ENCODE results near the gene CSRNP2.

CSRNP2 gene

DNA sequence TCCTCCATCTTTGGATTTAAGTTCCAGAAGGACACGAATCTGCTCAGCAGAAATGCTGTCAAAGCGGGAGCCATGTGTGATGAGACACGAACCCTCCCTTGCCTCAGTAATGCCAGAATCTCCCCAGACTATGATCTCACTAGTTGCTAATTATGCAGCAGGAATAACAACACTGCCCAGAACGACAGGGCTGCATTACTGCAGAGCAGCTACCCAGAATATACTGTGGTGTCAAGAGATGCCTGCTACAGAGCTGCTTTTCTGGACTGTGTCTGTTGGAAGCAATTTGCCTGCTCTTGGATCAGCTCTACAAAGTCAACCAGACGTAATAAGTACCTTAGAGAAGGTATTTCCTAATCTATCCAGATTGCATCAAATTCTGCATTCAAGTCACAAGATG, 5.5 kb downstream of the CSRNP2 start:
- DNase-seq = no peak

DNA sequence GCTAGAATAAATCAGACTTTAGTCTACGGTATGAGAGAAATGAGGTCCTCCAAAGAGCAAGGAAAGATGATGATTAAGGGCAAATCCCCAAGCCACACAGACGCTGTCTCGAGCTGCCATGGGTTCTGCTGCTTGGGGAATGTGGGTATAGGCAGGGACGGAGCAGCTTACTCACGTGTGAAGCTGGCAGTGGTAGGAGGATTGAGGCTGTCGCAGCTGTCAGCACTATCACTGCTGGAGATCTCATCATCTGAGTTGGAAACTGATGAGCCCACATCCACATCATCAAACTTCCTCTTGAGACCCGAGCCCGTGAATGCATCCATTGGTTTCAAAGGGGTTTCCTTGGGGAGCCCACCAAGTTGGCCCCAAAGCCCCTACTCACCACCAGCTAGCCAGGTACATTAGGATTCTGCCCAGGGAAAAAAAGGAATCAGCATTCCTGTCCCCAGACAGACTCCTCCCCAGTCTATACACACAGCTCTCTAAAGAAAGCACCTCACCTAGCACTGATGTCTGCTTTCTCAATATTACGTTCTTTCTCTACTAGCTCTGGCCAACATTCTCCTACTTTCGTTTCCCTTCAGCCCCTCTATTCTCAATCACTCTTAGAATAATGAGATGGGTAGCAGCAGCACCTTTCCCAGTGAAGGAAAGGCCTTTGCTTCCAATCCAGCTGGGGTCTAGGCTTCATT, 7.0 kb downstream of the CSRNP2 start:
- no peak for DNase-seq

DNA sequence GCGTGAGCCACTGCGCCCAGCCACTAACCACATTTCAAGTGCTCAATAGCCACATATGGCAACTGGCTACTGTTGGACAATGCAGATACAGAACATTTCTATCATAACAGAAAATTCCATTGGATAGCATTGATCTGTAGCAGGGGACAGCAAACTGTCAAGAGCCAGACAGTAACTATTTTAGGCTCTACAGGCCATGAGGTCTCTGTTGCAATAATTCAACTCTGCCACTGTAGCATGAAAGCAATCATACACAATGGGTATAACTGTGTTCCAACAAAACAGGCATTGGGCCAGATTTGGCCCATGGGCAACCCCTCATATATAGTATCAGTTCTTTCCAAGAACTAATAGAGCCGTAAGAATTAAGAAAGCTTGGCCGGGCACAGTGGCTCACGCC, 8.0 kb downstream of the CSRNP2 start:
- no peak for DNase-seq

DNA sequence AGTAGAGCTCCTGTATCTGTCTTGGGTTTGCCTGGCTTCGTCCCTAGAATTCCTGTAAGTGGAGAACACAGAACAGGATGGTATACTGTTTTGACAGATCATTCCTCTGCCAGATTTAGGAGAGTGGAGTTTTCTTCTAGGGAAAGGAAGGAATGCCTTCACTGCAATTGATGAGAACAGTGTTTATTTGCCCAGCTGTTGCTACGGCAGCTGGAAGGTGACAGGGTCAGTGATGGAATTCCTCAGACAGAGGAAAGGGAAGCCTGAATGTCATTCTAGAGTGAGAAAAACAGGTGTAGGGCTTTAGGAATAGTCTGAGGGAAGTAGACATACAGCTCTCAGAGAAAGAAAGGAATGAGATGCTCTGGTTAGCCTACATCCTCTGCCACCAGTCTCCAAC, 11.7 kb downstream of the CSRNP2 start:
- DNase-seq = no peak

DNA sequence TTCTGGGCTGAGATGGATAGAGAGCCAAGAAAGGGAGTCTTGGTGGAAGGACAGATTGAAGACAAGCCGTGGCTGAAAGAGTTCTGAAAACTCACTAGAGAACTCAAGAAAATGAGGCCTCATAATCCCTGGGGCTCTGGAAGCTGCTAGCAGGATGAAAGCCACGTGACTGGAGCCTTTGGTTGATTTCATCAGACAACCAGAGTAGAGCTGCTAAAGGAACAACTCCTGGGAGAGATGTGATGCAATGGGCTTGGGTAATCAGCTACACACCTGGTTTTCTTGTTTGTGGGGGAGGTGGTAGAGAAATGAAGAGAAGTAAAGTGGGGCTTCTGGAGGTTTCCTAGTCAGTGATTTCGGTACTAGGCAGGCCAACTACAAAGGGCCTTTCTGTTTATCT, 13.4 kb downstream of the CSRNP2 start:
- DNase-seq = no peak

DNA sequence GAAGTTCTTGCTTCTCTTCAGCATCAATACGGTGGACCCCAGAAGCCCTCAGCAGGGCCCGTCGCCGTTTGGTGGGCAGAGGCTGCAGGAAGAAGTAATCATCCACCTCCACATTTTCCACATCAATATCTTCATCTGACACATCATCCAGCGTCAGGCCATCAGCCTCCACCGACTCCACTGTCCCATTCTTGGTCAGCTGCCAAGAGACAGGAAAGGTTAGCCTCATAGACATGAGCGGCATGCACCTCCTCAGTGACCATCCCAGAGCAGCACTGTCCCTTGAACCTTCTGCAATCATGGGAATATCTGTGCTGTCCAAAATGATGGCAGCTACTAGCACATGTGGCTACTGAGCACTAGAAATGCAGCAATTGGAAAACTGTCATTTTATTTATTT, 15.6 kb downstream of the CSRNP2 start:
- no peak for DNase-seq

DNA sequence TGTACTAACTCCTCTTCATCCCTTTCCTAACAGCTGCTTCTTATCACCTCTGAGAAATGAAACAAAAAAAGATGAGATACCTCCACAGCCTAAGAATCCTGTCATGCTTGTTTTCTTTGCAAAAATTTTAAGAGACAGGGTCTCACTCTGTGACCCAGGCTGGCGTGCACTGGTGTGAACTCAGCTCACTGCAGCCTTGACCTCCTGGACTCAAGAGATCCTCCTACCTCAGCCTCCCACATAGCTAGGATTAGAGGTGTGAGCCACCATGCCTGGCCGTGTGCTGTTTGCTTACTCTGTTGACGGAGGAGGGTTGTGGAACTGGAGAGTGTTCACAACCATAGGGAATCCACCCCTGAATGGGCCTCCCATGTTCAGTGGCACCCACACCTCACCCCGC, 16.2 kb downstream of the CSRNP2 start:
- no peak for DNase-seq

DNA sequence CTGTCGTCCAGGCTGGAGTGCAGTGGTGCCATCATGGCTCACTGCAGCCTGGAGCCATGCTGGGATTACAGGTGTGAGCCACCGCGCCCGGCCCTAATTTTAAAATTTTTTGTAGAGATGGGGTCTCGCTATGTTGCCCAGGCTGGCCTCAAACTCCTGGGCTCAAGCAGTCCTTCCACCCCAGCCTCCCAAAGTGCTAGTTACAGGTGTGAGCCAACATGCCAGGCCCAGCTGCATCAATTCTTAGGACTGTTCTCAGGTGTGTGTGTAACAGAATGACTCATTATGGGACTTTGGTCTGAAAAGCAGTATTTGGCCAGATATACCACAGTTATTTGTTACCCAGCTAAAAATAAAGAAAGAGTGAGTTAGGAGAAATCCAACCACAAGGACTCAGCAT, 17.9 kb downstream of the CSRNP2 start:
- no peak for DNase-seq

DNA sequence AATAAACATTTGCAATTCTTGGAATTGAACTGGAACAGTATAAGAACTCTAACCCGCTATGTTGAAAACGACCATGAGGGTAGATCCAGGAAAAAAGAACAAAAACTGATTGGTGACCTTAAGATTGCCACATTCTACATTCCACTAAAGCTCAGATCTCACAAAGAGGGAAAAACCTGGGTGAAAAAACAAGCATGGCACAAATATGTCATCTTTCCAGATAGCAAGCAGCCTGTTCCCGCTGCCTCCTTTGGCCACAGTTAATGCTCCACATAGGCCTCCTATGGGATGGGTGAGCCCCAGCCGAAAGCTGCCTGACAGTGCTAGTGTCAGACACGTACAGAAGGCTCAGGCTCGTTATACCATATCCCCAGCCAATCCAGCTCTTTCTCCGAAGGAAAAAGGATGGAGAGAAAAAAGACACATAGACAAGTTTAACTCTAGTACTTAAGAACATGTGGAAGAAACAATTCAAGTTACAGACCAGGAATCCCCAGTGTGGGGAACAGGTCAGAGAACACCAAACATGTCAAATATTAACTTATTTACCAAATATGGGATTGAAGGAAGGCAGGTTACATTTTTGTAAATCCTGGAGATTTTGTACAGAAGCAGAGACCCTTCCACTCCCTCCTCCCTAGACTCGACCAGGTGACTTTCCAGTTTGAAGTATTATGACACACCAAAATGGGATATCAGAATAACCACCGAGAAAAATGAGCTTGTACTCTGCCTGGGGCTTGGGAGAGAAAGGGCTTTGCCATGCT, 20.6 kb downstream of the CSRNP2 start:
- DNase-seq = no peak

DNA sequence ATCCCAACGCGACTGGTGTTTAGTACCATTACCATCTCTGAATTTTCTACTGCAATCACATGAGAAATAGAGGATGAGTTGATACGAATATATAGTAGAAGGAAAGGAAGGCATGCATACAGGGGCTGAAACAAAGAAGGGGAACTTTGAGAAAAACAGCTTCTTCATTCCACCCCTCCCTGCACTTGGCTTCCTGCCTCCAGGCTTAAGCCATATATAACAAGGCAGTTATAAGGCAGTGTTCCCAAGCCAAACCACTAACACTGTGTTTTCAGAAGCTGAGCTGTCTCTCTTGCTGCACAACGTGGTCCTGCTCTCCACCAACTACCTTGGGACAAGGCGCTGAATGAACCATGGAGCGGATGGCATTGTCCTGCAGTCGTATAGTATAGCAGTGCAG, 24.3 kb downstream of the CSRNP2 start:
- no peak for DNase-seq

DNA sequence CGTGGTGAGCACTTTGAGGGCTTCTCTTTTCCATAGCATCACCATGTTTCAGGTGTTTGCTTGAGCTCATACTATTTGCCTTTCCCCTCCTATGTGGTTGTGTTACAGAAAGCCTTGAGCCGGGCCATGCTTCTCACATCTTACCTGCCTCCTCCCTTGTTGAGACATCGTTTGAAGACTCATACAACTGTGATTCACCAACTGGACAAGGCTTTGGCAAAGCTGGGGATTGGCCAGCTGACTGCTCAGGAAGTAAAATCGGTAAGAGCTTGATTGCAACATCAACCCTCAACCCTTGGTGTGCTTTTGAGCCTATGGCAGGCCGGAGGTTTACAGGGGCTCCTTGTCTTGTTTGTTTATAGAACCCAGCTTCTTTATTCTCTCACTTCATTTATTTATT, 27.2 kb downstream of the CSRNP2 start:
- DNase-seq = no peak

DNA sequence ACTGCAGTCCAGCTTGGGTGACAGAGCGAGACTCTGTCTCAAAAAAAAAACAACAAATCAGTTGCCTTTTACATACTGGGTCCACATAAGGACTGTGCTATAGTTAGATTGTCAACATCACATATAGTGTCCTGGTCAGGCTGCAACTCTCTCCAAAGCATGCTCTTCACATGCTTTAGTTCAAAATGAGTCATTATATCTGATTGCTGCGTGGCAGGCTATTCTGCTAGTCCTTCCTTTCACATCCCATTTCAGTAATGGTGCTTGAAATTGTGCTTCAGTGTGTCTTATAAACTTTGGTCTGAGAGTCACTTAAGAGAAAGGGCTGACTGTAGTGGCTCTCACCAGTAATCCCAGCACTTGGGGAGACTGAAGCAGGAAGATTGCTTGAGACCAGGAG, 28.3 kb downstream of the CSRNP2 start:
- no peak for DNase-seq

DNA sequence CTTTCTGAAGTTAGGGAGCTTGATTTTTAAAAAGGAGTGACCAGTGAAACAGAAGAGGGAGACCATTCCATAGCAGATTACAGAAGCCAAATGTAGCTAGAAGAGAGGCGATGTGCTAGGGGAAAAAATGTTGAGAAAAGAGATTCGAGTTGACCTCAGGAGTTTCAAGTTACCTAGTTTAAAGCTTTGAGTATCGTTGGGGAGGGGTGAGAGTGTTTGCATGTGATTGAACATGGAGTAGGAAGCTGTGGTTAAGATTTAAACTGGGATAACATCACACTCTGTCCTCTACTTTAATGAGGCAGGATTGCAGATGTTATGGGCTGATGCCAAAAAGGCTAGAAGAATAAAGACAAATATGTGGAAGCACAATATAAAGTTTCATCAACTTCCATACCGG, 31.6 kb downstream of the CSRNP2 start:
- DNase-seq = no peak

DNA sequence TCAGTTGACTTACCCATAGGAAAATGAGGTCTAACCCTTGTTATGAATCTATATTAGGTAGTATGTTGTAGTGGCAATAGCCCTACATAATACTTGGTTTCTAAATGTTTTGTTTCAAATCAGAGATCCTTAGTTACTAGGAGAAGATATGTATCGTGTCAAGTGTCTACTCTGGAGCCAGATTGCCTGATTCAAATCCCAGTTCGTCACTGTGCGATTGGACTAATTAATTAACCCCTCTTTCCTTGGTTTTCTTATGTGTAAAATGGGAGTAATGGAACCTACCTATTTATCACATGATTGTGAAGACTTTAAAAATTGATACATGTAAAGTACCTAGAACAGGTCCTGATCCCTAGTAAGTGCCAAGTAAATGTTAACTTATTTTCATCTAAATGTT, 33.9 kb downstream of the CSRNP2 start:
- no peak for DNase-seq

DNA sequence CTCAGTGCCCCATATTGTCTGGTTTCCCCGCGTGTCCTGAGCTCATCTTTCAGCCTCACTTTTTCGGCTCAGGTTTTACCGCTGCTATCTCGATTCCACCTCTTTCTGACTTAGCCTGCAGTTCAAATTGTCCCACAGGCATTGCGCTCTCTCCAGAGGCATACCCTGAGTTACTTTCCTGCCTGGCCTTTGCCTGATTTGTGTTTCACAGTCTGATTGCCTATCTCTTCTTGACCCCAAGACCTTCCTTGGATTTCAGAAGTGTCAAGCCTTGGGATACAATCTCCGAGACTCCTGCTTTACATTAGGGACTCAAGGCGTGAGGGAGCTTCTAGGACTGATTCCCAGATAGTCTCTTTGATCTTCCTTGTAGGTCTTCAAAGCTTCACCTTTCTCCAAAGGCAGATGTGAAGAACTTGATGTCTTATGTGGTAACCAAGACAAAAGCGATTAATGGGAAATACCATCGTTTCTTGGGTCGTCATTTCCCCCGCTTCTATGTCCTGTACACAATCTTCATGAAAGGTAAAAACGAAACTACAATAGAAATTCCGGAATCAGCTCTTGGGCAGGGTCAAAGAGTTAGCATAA, 34.6 kb downstream of the CSRNP2 start:
- no peak for DNase-seq

DNA sequence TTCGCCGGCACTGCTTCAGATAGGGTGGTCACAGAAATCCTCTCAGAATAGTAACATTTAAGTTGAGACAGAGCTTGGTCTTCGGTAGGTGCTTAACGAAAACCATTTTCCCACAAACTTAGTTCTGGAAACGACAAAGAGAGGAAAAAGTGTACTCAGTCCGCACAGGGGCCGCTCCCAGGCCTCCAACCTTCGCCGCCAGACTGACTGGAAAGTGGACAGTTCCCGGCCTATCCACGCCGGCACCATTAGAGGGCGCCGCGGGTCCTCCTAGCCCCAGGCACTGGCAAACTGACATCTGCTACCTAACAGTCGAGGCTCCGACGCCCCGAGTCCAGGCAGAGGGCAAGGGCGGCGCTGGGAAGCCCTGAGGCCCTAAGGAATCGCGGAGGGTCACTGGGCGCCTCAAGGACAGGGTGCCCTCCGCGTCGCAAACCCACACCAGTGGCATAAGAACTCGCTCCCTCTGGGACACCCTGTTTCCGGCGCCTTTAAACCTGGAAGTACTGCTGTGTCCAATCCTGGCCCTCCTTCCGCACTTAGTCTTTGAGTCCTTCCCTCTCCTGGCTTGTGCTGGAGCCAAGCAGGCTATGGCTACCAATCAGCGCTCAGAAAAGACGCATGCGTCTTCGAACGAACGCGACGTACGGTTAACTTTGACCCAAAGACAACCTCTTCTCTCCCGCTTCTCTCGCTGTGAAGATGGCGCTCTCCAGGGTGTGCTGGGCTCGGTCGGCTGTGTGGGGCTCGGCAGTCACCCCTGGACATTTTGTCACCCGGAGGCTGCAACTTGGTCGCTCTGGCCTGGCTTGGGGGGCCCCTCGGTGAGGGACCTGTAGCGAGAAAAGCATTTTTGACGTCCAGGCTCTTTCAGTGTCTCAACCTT, 35.5 kb downstream of the CSRNP2 start, which contains the start of gene LETMD1:
Gene LETMD1 (plus strand): TSS at position 673 of the 886 bp plus-strand sequence. CDS start 30 bp downstream, at position 703.
- peak; percentile 92 for DNase-seq

DNA sequence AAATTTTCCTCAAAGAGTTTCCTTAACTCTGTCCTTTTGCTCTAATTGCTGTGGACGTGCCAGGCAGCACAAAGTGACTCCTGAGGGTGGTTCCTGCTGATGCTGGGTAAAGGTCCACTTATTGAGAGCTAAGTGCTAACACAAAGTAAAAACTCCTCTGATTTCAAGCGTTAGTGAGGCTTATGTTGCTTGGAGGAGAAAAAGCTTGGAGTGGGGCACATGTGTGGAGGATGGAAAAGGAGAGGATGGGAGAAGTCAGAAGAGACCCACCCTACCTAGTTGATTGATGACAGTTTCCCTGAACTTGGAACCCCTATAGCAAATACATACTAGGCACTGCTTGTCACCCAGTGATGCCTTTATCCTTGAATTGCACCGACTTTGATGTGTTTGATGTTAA, 47.1 kb downstream of the CSRNP2 start:
- DNase-seq = no peak

DNA sequence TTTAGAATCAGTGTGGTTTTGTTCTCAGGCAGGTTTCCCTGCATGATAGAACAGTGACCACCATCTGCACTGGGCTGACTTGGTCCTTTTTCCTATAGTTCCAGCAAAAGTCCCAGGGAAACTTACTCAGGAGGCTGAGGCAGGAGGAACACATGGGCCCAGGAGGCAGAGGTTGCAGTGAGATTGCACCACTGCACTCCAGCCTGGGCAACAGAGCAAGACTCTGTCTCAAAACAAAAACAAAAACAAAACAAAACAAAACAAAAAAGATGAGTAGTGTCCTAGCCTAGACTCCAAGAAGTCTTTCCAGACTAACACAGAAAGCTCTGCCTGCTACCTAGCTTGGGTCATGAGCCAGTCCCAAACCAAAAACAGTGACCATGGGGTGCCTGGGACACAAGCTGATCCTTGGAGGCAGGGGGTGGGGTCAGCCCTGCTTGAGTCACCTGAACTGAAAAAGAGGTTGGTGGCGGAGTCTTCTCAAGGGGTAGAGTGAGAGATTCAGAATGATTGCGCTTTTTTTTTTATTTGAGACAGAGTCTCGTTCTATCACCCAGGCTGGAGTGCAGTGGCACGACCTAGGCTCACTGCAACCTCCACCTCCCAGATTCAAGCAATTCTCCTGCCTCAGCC, 49.8 kb downstream of the CSRNP2 start:
- DNase-seq = no peak

DNA sequence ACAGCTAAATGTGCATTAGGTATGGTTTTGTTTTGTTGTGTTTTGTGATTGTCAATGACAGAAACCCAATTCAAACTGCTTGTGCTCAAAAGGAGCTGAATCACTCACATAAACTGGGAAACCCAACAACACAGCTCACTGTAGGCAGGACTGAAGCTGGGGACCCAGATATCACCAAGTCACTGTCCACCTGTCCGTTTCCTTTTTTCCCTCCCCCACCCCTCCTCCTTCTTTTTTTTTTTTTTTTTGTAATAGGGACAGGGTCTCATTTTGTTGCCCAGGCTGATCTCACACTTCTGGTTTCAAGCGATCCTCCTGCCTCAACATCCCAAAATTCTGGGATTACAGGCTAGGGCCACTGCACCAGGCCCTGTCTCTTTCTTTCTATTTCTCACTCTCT, 50.3 kb downstream of the CSRNP2 start:
- no peak for DNase-seq

DNA sequence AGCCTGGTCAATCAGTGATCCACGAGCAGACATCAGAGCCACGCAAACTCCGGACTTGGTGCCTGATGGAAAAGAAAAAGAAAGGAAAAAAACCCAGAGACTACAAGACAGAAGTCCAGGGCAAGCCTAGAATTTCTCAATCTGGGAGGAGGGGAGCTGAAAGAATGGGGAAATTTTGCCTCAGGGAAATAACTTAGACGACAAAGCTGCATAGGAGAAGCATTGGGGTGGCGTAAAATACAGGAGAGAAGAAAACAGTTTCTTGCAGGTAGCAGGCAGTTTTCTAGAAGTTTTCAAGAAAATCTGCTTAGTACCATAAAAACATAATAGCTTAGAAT, 54.6 kb downstream of the CSRNP2 start:
- no peak for DNase-seq

DNA sequence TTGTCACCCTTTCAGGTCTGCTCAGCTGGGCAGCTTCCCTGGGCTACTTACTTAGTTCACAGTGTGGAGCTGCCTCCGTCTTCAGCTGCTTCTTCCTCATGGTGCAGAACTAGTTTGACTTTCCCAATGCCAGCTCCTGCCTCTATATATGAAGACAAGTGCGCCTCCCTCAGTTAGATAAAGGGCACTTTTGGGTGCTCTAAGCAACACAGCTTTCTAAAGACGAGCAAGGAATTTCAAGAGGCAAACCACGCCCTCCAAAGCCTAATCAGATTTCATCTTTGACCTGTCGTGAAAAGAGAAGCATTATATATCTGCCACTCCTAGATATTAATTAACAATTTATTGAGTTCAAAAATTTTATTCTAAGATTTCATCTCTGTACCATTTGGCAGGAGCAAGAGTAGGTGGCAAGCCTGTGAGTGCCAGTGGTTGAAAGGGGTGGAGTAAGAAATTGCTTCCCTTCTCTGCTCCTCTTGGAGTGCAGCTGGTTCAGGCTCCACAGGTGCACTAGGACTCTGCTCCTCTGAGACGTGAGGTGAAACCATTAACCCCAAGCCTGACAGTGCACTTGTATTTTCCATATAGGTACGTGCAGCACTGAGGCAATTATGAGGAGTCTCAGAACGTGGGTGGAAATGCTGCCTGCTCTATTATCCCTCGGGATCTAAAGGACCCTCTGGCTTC, 55.1 kb downstream of the CSRNP2 start:
- no peak for DNase-seq

DNA sequence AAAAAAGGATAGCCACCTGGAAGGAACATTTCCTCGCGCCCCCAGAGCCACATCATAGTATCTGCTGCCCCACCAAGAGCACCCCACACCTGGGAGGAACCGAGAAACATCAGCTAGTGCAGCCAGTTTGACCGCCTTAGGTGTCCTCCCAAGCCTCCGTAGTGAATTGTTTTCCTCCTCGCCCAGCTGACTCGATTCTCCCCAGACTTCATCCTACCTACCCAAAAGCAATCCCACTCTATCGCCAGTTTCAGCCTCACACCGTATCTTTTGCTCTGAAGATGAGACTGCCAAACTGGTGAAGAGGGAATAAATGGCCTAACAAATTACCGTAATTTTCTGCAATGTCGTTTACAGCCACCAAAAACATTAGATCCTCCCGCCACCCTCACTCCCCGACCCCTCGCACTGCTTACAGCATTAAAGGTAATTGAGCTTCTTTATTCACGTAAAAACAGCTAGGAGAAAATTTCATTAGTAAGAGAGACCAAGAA, 56.0 kb downstream of the CSRNP2 start:
- no peak for DNase-seq
